Type B pancreatic cell (in vitro differentiated cells): ENCODE data around the gene PARD3. TPM values are rescaled to one million over a fixed set of nuclear protein-coding genes. Genes with fewer than 3 reads are reported as not detected.

ENCODE experiments used
- DNase-seq: peaks from one replicate; pipeline ENCODE4 v3.0.0; 2021; ENCODE audit warnings: mixed read lengths; ENCODE audit not compliant: unreplicated experiment; ENCODE audit errors: extremely low spot score
- H3K27ac Mint-ChIP-seq: 2 replicates; pipeline ENCODE4 v1.8.0; 2021; ENCODE audit warnings: mild to moderate bottlenecking, mixed read lengths
- H3K27me3 Mint-ChIP-seq: 2 replicates; pipeline ENCODE4 v1.8.0; 2021; ENCODE audit warnings: mixed read lengths
- H3K36me3 Mint-ChIP-seq: 2 replicates; pipeline ENCODE4 v1.8.0; 2021; ENCODE audit warnings: mixed read lengths
- H3K4me1 Mint-ChIP-seq: one replicate; pipeline ENCODE4 v1.8.0; 2021; ENCODE audit warnings: mixed read lengths; ENCODE audit not compliant: unreplicated experiment
- H3K4me3 Mint-ChIP-seq: 2 replicates; pipeline ENCODE4 v1.8.0; 2021; ENCODE audit warnings: mild to moderate bottlenecking, mixed read lengths
- H3K9me3 Mint-ChIP-seq: 2 replicates; pipeline ENCODE4 v1.8.0; 2021; ENCODE audit warnings: mixed read lengths
- total RNA-seq: library from RNA; stranded (reverse); gene quantifications from 2 replicates; pipeline ENCODE4 v1.2.1, GENCODE V29; 2021; ENCODE audit warnings: low replicate concordance
- TF ChIP-seq, protein P1 (sequence below): fragments of 200-600 bp; sonication (generic); conservative IDR thresholded peaks from 2 replicates; pipeline ENCODE4 v1.5.0; 2021; ENCODE audit warnings: antibody characterized with exemption, mild to moderate bottlenecking

PARD3 gene
- total RNA-seq, 1 donor from 2014 or later: 52.3 TPM

GRCh38 chr10:34260904-34261303, 554.2 kb downstream of the PARD3 start:
- peaks cover 15% of the 10 kb centered on the region for H3K4me1 Mint-ChIP-seq

DNA sequence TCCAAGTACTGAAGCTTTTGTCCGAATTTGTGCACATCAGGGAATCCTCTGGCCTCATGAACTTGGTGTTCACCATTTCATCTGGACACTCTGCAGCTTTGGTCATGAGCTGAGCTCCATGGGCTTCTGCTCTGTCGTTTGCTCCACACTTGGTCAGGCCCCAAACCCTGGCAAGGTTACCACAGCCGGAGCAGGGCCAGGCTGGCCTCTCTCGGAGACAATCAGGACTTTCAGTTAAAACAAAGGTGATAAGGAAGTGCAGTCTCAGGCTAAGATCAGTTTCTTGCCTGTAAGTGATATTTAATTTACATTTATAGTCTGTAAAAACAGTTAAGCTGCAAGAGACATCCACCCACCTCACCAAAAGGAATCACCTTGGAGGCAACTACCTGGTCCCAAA, 558.9 kb downstream of the PARD3 start:
- H3K4me3 Mint-ChIP-seq: no peak overlapping the region
- H3K36me3 Mint-ChIP-seq: peaks cover 18% of the 10 kb centered on the region
- H3K27me3 Mint-ChIP-seq: no peaks in the 10 kb centered on the region
- H3K4me1 Mint-ChIP-seq: peaks cover 31% of the 10 kb centered on the region
- H3K27ac Mint-ChIP-seq: no peak overlapping the region
- H3K9me3 Mint-ChIP-seq: no peaks in the 10 kb centered on the region
- no peak for DNase-seq
- TF ChIP-seq, protein P1, sequence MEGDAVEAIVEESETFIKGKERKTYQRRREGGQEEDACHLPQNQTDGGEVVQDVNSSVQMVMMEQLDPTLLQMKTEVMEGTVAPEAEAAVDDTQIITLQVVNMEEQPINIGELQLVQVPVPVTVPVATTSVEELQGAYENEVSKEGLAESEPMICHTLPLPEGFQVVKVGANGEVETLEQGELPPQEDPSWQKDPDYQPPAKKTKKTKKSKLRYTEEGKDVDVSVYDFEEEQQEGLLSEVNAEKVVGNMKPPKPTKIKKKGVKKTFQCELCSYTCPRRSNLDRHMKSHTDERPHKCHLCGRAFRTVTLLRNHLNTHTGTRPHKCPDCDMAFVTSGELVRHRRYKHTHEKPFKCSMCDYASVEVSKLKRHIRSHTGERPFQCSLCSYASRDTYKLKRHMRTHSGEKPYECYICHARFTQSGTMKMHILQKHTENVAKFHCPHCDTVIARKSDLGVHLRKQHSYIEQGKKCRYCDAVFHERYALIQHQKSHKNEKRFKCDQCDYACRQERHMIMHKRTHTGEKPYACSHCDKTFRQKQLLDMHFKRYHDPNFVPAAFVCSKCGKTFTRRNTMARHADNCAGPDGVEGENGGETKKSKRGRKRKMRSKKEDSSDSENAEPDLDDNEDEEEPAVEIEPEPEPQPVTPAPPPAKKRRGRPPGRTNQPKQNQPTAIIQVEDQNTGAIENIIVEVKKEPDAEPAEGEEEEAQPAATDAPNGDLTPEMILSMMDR: no peak

More at GRCh38 chr10:34260904-34261303, 554.2 kb downstream of the PARD3 start:
- Mint-ChIP-seq H3K27me3 (no peaks in the 10 kb centered on the region), H3K36me3 (peaks cover 26% of the 10 kb centered on the region), H3K4me3 (no peak overlapping the region), H3K27ac (no peak overlapping the region), H3K9me3 (no peaks in the 10 kb centered on the region)
- DNase-seq: no peak
- TF ChIP-seq, protein P1: no peak

DNA sequence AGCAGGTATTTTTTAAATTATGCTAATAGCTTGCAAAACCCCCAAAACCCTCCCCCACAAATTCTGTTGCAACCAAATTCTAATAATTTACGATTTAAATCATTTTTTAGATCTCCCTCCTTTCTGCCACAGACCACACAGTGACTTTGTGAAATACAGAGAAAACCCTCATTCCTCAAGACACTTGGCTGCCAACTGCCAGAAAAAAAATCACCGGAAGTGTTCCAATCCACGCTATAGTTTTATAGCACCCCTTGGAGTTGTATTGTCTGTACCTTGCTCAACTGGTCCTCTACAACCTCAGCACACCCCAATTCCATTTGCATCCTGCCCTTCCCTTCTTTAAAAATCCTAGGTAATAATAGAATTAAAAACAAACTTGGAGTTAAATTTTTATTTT, 560.1 kb downstream of the PARD3 start:
- Mint-ChIP-seq H3K9me3 (no peaks in the 10 kb centered on the region), H3K27ac (no peak overlapping the region), H3K4me1 (peaks cover 28% of the 10 kb centered on the region), H3K27me3 (no peaks in the 10 kb centered on the region), H3K36me3 (peaks cover 13% of the 10 kb centered on the region), H3K4me3 (no peak overlapping the region)
- no peak for DNase-seq
- TF ChIP-seq, protein P1: no peak

GRCh38 chr10:34254596-34254995, 560.5 kb downstream of the PARD3 start:
- TF ChIP-seq, protein P1: no peak
- no peak for DNase-seq
- H3K27ac Mint-ChIP-seq: no peak overlapping the region
- H3K9me3 Mint-ChIP-seq: no peaks in the 10 kb centered on the region
- H3K27me3 Mint-ChIP-seq: no peaks in the 10 kb centered on the region
- H3K4me1 Mint-ChIP-seq: peaks cover 33% of the 10 kb centered on the region
- H3K36me3 Mint-ChIP-seq: peaks cover 13% of the 10 kb centered on the region
- no peak overlapping the region for H3K4me3 Mint-ChIP-seq

GRCh38 chr10:34252111-34252510, 563.0 kb downstream of the PARD3 start:
- Mint-ChIP-seq H3K27me3 (no peaks in the 10 kb centered on the region), H3K36me3 (peaks cover 5% of the 10 kb centered on the region), H3K9me3 (no peaks in the 10 kb centered on the region), H3K27ac (no peak overlapping the region), H3K4me3 (no peak overlapping the region), H3K4me1 (peaks cover 26% of the 10 kb centered on the region)
- DNase-seq: no peak
- TF ChIP-seq, protein P1: no peak

- Mint-ChIP-seq H3K4me3 (no peak overlapping the region), H3K27ac (no peak overlapping the region), H3K36me3 (no peaks in the 10 kb centered on the region), H3K4me1 (peaks cover 26% of the 10 kb centered on the region), H3K9me3 (no peaks in the 10 kb centered on the region), H3K27me3 (no peaks in the 10 kb centered on the region)
- DNase-seq: no peak
- TF ChIP-seq, protein P1: no peak
Observed at GRCh38 chr10:34251177-34251576, 563.9 kb downstream of the PARD3 start.
